ENCODE measurements around the gene PPM1E. TPM values are rescaled to one million over a fixed set of nuclear protein-coding genes. Genes with fewer than 3 reads are reported as not detected.

Gene PPM1E
- total and polyA plus RNA-seq, 8 donors, result 0.09 to 1.3 (median 0.42) TPM

DNA sequence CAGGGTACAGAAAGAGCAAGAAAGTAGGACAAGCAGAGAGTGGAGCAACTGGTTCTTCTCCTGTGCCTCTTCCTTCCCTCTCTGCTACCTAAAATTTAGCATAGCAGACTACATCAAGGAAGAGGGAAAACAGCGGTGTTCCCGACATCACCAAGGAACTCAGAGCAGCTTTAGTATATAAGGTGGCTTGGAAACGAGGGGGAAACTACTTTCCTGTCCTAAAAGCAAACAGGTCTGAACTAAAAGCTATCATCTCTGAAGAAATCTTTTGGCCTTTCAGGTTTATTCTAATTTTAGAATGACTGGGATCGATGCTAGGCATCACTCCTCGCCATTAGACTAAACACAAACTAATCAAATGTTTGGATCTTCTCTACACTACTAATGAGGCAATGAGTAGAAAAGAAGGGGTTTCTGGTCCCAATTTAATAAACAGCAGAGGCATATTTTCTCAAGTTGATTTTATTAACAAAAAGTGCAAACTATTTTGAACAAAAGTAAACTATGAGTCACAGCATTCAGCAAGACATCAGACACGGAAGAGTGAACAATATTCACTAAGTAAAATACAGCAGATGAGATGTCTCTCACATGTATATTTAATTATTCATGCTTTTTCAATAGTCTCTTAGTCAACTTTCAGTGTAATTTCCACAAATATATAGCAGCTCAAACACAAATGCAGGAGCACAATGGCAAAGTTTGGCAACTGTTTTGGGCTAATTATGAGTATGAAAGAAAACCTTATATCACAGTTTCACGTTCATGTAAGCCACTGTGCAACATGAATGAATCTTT is 242.3 kb downstream of the PPM1E start:
- no peak overlapping the region for H3K4me3 ChIP-seq
- no peaks in the 10 kb centered on the region for H3K27me3 ChIP-seq
- H3K27ac ChIP-seq, result no peak overlapping the region
- H3K36me3 ChIP-seq, result peaks cover 0 to 7% (median 0%) of the 10 kb centered on the region in 3 donors
- H3K4me1 ChIP-seq, result no peaks in the 10 kb centered on the region
- TF ChIP-seq, protein P1, sequence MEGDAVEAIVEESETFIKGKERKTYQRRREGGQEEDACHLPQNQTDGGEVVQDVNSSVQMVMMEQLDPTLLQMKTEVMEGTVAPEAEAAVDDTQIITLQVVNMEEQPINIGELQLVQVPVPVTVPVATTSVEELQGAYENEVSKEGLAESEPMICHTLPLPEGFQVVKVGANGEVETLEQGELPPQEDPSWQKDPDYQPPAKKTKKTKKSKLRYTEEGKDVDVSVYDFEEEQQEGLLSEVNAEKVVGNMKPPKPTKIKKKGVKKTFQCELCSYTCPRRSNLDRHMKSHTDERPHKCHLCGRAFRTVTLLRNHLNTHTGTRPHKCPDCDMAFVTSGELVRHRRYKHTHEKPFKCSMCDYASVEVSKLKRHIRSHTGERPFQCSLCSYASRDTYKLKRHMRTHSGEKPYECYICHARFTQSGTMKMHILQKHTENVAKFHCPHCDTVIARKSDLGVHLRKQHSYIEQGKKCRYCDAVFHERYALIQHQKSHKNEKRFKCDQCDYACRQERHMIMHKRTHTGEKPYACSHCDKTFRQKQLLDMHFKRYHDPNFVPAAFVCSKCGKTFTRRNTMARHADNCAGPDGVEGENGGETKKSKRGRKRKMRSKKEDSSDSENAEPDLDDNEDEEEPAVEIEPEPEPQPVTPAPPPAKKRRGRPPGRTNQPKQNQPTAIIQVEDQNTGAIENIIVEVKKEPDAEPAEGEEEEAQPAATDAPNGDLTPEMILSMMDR (IDR thresholded peaks at IDR 0.05), result no peak
- DNase-seq (no peak), FAIRE-seq (no peak), ATAC-seq (no peak)
- intact Hi-C loops (cut with DNase I), result no loop called here
- WGBS, 2 donors, result 78 to 84% methylated on average over 7 of the region's 7 CpGs
- H3K9me3 ChIP-seq, result no peaks in the 10 kb centered on the region

DNA sequence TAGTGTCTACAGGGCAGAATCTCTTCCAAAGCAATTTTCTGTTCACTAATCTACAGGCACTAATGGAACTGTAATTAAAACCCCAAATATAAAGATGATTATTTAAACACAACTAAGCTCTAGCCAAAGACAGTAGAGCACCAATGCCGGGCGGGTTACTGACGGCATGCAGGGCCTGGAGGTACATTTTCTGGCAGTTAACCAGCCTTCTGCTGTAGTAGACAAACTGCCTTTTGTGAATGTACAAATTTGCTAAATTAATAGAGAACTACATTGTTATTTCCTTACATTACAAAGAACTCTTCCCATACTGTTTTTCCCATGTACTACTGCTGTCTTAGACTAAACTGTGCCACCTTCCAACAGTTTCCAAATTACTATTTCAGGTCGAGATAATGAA is 243.2 kb downstream of the PPM1E start:
- no peaks in the 10 kb centered on the region for H3K27me3 ChIP-seq
- no peak for DNase-seq
- no peak overlapping the region for H3K4me3 ChIP-seq
- intact Hi-C loops (cut with DNase I), result no loop called here
- 88 to 90% methylated on average over 4 of the region's 4 CpGs for WGBS, 2 donors
- H3K27ac ChIP-seq, result no peak overlapping the region
- TF ChIP-seq, protein P1 (IDR thresholded peaks at IDR 0.05), result no peak
- ATAC-seq, result no peak
- no peaks in the 10 kb centered on the region for H3K4me1 ChIP-seq
- H3K9me3 ChIP-seq, result no peaks in the 10 kb centered on the region
- peaks cover 0 to 7% (median 0%) of the 10 kb centered on the region in 3 donors for H3K36me3 ChIP-seq
- no peak for FAIRE-seq

DNA sequence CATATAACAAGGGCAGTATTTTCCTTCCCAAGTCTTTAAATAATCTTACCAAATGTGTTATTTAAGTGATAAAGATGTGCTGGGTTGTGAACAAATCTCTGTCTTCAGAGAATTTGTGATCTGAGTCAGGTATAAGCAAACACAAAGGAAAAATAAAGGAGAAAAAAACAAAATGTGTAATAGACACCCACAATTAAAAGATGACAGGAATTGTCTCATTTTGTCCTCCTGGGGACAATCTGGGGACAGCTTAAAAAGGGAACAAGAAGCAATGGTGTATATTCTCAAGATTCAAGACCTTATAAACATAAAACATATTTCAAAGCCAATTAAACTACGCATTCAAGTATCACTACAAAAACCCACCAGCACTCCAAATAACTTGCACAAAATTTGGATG is 243.8 kb downstream of the PPM1E start:
- 94 to 100% methylated on average over 1 of the region's 1 CpG for whole genome bisulfite sequencing, 2 donors
- no peak for DNase-seq
- Histone ChIP-seq H3K9me3 (no peaks in the 10 kb centered on the region), H3K36me3 (peaks cover 0 to 7% (median 0%) of the 10 kb centered on the region in 3 donors), H3K27ac (no peak overlapping the region), H3K4me1 (no peaks in the 10 kb centered on the region), H3K27me3 (no peaks in the 10 kb centered on the region), H3K4me3 (no peak overlapping the region)
- TF ChIP-seq, protein P1 (IDR thresholded peaks at IDR 0.05), result no peak
- no peak for ATAC-seq
- FAIRE-seq, result no peak
- intact Hi-C loops (cut with DNase I), result no loop called here

DNA sequence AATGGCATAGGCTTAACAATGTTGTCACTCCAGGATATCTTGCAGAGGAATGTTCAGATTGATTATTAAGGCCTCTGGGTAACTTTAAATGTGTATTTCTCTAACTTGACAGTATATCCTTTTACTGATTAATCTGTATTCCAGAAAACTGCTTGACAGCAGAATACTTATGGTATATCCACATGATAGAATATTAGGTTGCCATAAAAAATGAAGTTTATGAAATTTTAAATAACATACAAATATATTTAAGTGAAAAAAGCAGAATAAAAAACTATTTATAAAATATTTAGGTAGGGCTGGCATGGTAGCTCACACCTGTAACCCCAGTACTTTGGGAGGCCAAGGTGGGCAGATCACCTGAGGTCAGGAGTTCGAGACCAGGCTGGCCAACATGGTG is 244.4 kb downstream of the PPM1E start:
- no peak overlapping the region for H3K4me3 ChIP-seq
- WGBS, 2 donors, result 97% methylated on average over 1 of the region's 1 CpG
- peaks cover 0 to 7% (median 0%) of the 10 kb centered on the region in 3 donors for H3K36me3 ChIP-seq
- DNase-seq (no peak), FAIRE-seq (no peak), ATAC-seq (no peak)
- TF ChIP-seq, protein P1 (IDR thresholded peaks at IDR 0.05), result no peak
- intact Hi-C loops (cut with DNase I), result loop anchor here in 2 of 3 donors (10.0 kb wide), 2 partner anchors 285 to 415 kb away; no protein-coding TSS in a partner anchor
- no peaks in the 10 kb centered on the region for H3K4me1 ChIP-seq
- no peaks in the 10 kb centered on the region for H3K9me3 ChIP-seq
- H3K27ac ChIP-seq, result no peak overlapping the region
- H3K27me3 ChIP-seq, result no peaks in the 10 kb centered on the region
